IMR-90 (cell line): ENCODE measurements around the gene MOB1B. TPM values are rescaled to one million over a fixed set of nuclear protein-coding genes. Genes with fewer than 3 reads are reported as not detected.

Experiments used
- ATAC-seq: fragments of 200-7000 bp; cut with Tn5 transposase; 2 replicates; pipeline ENCODE4 v1.9.1; 2020; ENCODE audit warnings: low read depth, mild to moderate bottlenecking, moderate library complexity
- BruUV-seq: library from RNA; stranded (reverse); fragments of 400-500 nt; replicated peaks from 2 replicates; lab custom pipeline; 2021; lab: Mats Ljungman, UMichigan
- CTCF ChIA-PET: fragments of 300-600 bp; formaldehyde crosslinking; extraction: SDS; loops from one replicate; lab custom pipeline; 2021; ENCODE audit warnings: antibody characterized with exemption; lab: Yijun Ruan, JAX
- POLR2A ChIA-PET: fragments of 300-600 bp; sonication (Branson Sonifier 250); formaldehyde crosslinking; loops from one replicate; lab custom pipeline; 2022; ENCODE audit warnings: antibody characterized with exemption; ENCODE audit not compliant: unreplicated experiment; lab: Charles Lee
- DNase-seq: peaks from one replicate; pipeline ENCODE4 v3.0.0; 2013
- H2AFZ ChIP-seq: replicated peaks from 2 replicates; pipeline ENCODE3; 2013; ENCODE audit warnings: low read length, mild to moderate bottlenecking; ENCODE audit not compliant: poor library complexity
- H2AK5ac ChIP-seq: 2 replicates; pipeline ENCODE4 v1.6.1; 2013; ENCODE audit warnings: low read depth, low read length, inconsistent platforms
- H2AK9ac ChIP-seq: replicated peaks from 2 replicates; pipeline ENCODE3; 2013; ENCODE audit warnings: mild to moderate bottlenecking, low read depth, low read length, moderate library complexity; ENCODE audit not compliant: poor library complexity
- H2BK120ac ChIP-seq: 2 replicates; pipeline ENCODE4 v1.6.1; 2013; ENCODE audit warnings: low read depth, low read length, inconsistent platforms
- H2BK15ac ChIP-seq: 3 replicates; pipeline ENCODE4 v1.6.1; 2013; ENCODE audit warnings: low read depth, low read length, inconsistent platforms
- H2BK20ac ChIP-seq: 2 replicates; pipeline ENCODE4 v1.6.1; 2013; ENCODE audit warnings: low read depth, mild to moderate bottlenecking, inconsistent platforms, low read length, moderate library complexity
- H2BK5ac ChIP-seq: 2 replicates; pipeline ENCODE4 v1.6.1; 2013; ENCODE audit warnings: mild to moderate bottlenecking, low read depth, low read length, inconsistent platforms; ENCODE audit not compliant: poor library complexity, severe bottlenecking
- H3K14ac ChIP-seq: replicated peaks from 2 replicates; pipeline ENCODE4 v1.6.1; 2013; ENCODE audit warnings: low read depth, low read length, inconsistent platforms
- H3K18ac ChIP-seq: 2 replicates; pipeline ENCODE4 v1.6.1; 2013; ENCODE audit warnings: low read depth, low read length, control low read depth
- H3K23ac ChIP-seq: 2 replicates; pipeline ENCODE4 v1.6.1; 2013; ENCODE audit warnings: low read depth, low read length, inconsistent platforms
- H3K27ac ChIP-seq: 2 replicates; pipeline ENCODE4 v1.5.1; 2013; ENCODE audit warnings: mild to moderate bottlenecking, control low read depth, low read length; ENCODE audit not compliant: insufficient read depth
- H3K27me3 ChIP-seq: 2 replicates; pipeline ENCODE4 v1.6.1; 2013; ENCODE audit warnings: low read length; ENCODE audit not compliant: control insufficient read depth, insufficient read depth
- H3K36me3 ChIP-seq: 2 replicates; pipeline ENCODE4 v1.6.1; 2013; ENCODE audit warnings: low read length, mixed read lengths; ENCODE audit not compliant: control insufficient read depth, insufficient read depth
- H3K4ac ChIP-seq: 2 replicates; pipeline ENCODE4 v1.6.1; 2013; ENCODE audit warnings: low read depth, low read length, inconsistent platforms
- H3K4me1 ChIP-seq: 2 replicates; pipeline ENCODE4 v1.6.1; 2013; ENCODE audit warnings: low read length, mixed read lengths; ENCODE audit not compliant: control insufficient read depth, insufficient read depth
- H3K4me2 ChIP-seq: 2 replicates; pipeline ENCODE4 v1.6.1; 2013; ENCODE audit warnings: low read depth, mild to moderate bottlenecking, control low read depth, low read length, moderate library complexity
- H3K4me3 ChIP-seq: 2 replicates; pipeline ENCODE4 v1.5.1; 2013; ENCODE audit warnings: low read depth, mild to moderate bottlenecking, control low read depth, low read length, moderate library complexity; ENCODE audit not compliant: insufficient read depth
- H3K56ac ChIP-seq: 2 replicates; pipeline ENCODE4 v1.6.1; 2013; ENCODE audit warnings: low read length, inconsistent platforms; ENCODE audit not compliant: insufficient read depth; ENCODE audit errors: extremely low read depth
- H3K79me1 ChIP-seq, 2 experiments: 2 replicates each; pipeline ENCODE4 v1.6.1; 2013; ENCODE audit warnings: low read length in 2 of 2, inconsistent platforms in 1 of 2, low read depth in 1 of 2
- H3K9ac ChIP-seq: 2 replicates; pipeline ENCODE4 v1.6.1; 2013; ENCODE audit warnings: low read depth, low read length, control low read depth
- H3K9me1 ChIP-seq: 2 replicates; pipeline ENCODE4 v1.6.1; 2013; ENCODE audit warnings: low read length, inconsistent platforms; ENCODE audit not compliant: insufficient read depth
- H3K9me3 ChIP-seq: 2 replicates; pipeline ENCODE4 v1.6.1; 2013; ENCODE audit warnings: low read length; ENCODE audit not compliant: control insufficient read depth, insufficient read depth
- H4K20me1 ChIP-seq: 2 replicates; pipeline ENCODE4 v1.6.1; 2013; ENCODE audit warnings: low read length, inconsistent platforms; ENCODE audit not compliant: insufficient read depth
- H4K5ac ChIP-seq: 2 replicates; pipeline ENCODE4 v1.6.1; 2013; ENCODE audit warnings: mild to moderate bottlenecking, low read depth, low read length, control low read depth
- H4K8ac ChIP-seq, 2 experiments: 2 replicates each; pipeline ENCODE4 v1.6.1; 2013; ENCODE audit warnings: low read depth in 2 of 2, low read length in 2 of 2, control low read depth in 1 of 2, inconsistent platforms in 1 of 2
- H4K91ac ChIP-seq: 2 replicates; pipeline ENCODE4 v1.6.1; 2013; ENCODE audit warnings: low read depth, low read length, inconsistent platforms; ENCODE audit not compliant: insufficient read depth
- BHLHE40 ChIP-seq: fragments of 150-350 bp; IDR thresholded peaks from 2 replicates; pipeline ENCODE4 v1.6.1; 2016; ENCODE audit warnings: mild to moderate bottlenecking, low read depth, low read length
- CEBPB ChIP-seq: IDR thresholded peaks from 2 replicates; pipeline ENCODE4 v1.6.1; 2012; ENCODE audit warnings: low read depth, low read length, improper control_type of control experiment
- CHD1 ChIP-seq: IDR thresholded peaks from 2 replicates; pipeline ENCODE4 v1.6.1; 2012; ENCODE audit warnings: low read depth, low read length, improper control_type of control experiment
- CTCF ChIP-seq: conservative IDR thresholded peaks from 2 replicates; pipeline ENCODE4 v1.5.1; 2012; ENCODE audit warnings: mild to moderate bottlenecking, low read depth, low read length, improper control_type of control experiment
- ELK1 ChIP-seq: fragments of 150-350 bp; IDR thresholded peaks from 2 replicates; pipeline ENCODE4 v1.6.1; 2016; ENCODE audit warnings: low read depth, mild to moderate bottlenecking, low read length, moderate library complexity, borderline replicate concordance
- FOS ChIP-seq: fragments of 150-350 bp; IDR thresholded peaks from 2 replicates; pipeline ENCODE4 v1.6.1; 2016; ENCODE audit warnings: low read depth, low read length
- MAZ ChIP-seq: IDR thresholded peaks from 2 replicates; pipeline ENCODE4 v1.6.1; 2012; ENCODE audit warnings: low read depth, mild to moderate bottlenecking, low read length, improper control_type of control experiment, moderate library complexity, borderline replicate concordance
- MXI1 ChIP-seq: IDR thresholded peaks from 2 replicates; pipeline ENCODE4 v1.6.1; 2012; ENCODE audit warnings: low read depth, mild to moderate bottlenecking, low read length, moderate library complexity, borderline replicate concordance
- NFE2L2 ChIP-seq: fragments of 150-350 bp; IDR thresholded peaks from 2 replicates; pipeline ENCODE4 v1.6.1; 2016; ENCODE audit warnings: low read depth, mild to moderate bottlenecking, low read length
- POLR2A ChIP-seq: IDR thresholded peaks from 2 replicates; pipeline ENCODE4 v1.6.1; 2012; ENCODE audit warnings: mild to moderate bottlenecking, low read depth, low read length
- RAD21 ChIP-seq: IDR thresholded peaks from 2 replicates; pipeline ENCODE4 v1.6.1; 2012; ENCODE audit warnings: low read length, improper control_type of control experiment
- RCOR1 ChIP-seq: IDR thresholded peaks from 2 replicates; pipeline ENCODE4 v1.6.1; 2012; ENCODE audit warnings: mild to moderate bottlenecking, low read length, improper control_type of control experiment; ENCODE audit not compliant: insufficient replicate concordance
- RFX5 ChIP-seq: IDR thresholded peaks from 2 replicates; pipeline ENCODE4 v1.8.0; 2012; ENCODE audit warnings: low read depth, mild to moderate bottlenecking, low read length, moderate library complexity
- SMC3 ChIP-seq: fragments of 150-350 bp; IDR thresholded peaks from 2 replicates; pipeline ENCODE4 v1.6.1; 2016; ENCODE audit warnings: low read depth, mild to moderate bottlenecking, antibody characterized with exemption, low read length, moderate library complexity
- WGBS, 2 experiments: methylation state at CpG; one replicate each; pipeline versions ENCODE4 v1.1.5 to v1.1.7; 2013; ENCODE audit warnings: missing lambda C conversion rate in 2 of 2; ENCODE audit not compliant: insufficient read length in 1 of 2; ENCODE audit errors: extremely low coverage in 2 of 2; 5-methylcytosine and 5-hydroxymethylcytosine counted together
- dilution Hi-C: fragments of 300-500 bp; cut with HindIII; formaldehyde crosslinking; loops from one replicate; pipeline ENCODE4 v1.14.3; 2018; ENCODE audit warnings: low sequenced_read_pairs; ENCODE audit not compliant: unreplicated experiment
- in situ Hi-C: fragments of 300-500 bp; cut with MboI; formaldehyde crosslinking; loops from 3 replicates; pipeline ENCODE4 v1.14.3; 2019; ENCODE audit warnings: low sequenced_read_pairs, inconsistent platforms, mixed read lengths
- intact Hi-C: fragments of 100-400 bp; cut with micrococcal nuclease; formaldehyde crosslinking; loops from 2 replicates; pipeline ENCODE4 v1.10.0; 2022
- polyA plus RNA-seq, 3 experiments: library from polyadenylated mRNA; depleted of rRNA; stranded (reverse); fragments of >200 nt; gene quantifications; 2 replicates each; pipeline ENCODE4 v1.2.3, GENCODE V29; 2012; ENCODE audit warnings: low replicate concordance in 1 of 3
- total RNA-seq: library from RNA; depleted of rRNA; stranded (reverse); fragments of >200 nt; gene quantifications from 2 replicates; pipeline ENCODE4 v1.2.3, GENCODE V29; 2012
- TF ChIP-seq, protein P1 (sequence below): fragments of 150-350 bp; IDR thresholded peaks from 2 replicates; pipeline ENCODE4 v1.6.1; 2017; ENCODE audit warnings: mild to moderate bottlenecking, antibody characterized with exemption, low read length, low read depth

Gene MOB1B
- total and polyA plus RNA-seq, 2 of the 4 experiments (the other 2 are of a cell fraction), result 5.7 to 6.8 TPM

- Histone ChIP-seq H3K27me3 (no peaks in the 10 kb centered on the region), H3K9me3 (no peaks in the 10 kb centered on the region), H4K5ac (no peak overlapping the region), H3K79me1 (peaks cover 19 to 64% of the 10 kb centered on the region in 2 experiments), H4K8ac (0 out of 4 replicates have a peak overlapping the region, but pooled peaks of 1 of the 2 experiments have one; percentile 22), H3K36me3 (no peaks in the 10 kb centered on the region), H2BK20ac (no peak overlapping the region), H2BK5ac (peak overlapping the region; percentile 68), H4K20me1 (peaks cover 33% of the 10 kb centered on the region), H3K14ac (no peak overlapping the region), H3K4me1 (peaks cover 24% of the 10 kb centered on the region), H2AK5ac (peak overlapping the region; percentile 36; the same call in 1 of the 2 replicates), H3K9me1 (peaks cover 20% of the 10 kb centered on the region), H3K4me3 (no peak overlapping the region), H3K27ac (no peak overlapping the region), H4K91ac (peak overlapping the region; percentile 35; the same call in 1 of the 2 replicates), H2AK9ac (peak overlapping the region; percentile 1), H2BK15ac (0 out of 3 replicates have a peak overlapping the region, but pooled peaks have one; percentile 6), H2BK120ac (peak overlapping the region; percentile 1; the same call in 1 of the 2 replicates), H3K56ac (no peak overlapping the region), H3K18ac (no peak overlapping the region), H3K9ac (no peak overlapping the region), H3K4ac (peak overlapping the region; percentile 4), H2AFZ (no peak overlapping the region), H3K23ac (0 out of 2 replicates have a peak overlapping the region, but pooled peaks have one; percentile 1), H3K4me2 (no peak overlapping the region)
- ChIA-PET POLR2A (no interaction called here), CTCF (no interaction called here)
- in situ Hi-C loops, result no loop called here
- dilution Hi-C loops, result no loop called here
- intact Hi-C loops, result no loop called here
- BruUV-seq, result no TSS peak
- DNase-seq, result no peak
- ATAC-seq, result no peak
- 77% methylated on average over 3 of the region's 8 CpGs; no CpG with 5 or more reads in 1 of the 2 experiments for WGBS, 2 experiments
- TF ChIP-seq, protein P1, sequence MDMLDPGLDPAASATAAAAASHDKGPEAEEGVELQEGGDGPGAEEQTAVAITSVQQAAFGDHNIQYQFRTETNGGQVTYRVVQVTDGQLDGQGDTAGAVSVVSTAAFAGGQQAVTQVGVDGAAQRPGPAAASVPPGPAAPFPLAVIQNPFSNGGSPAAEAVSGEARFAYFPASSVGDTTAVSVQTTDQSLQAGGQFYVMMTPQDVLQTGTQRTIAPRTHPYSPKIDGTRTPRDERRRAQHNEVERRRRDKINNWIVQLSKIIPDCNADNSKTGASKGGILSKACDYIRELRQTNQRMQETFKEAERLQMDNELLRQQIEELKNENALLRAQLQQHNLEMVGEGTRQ, result no peak
- no peak for TF ChIP-seq RAD21
- no peak for TF ChIP-seq RCOR1
- TF ChIP-seq CTCF, result no peak
- TF ChIP-seq CEBPB, result no peak
- TF ChIP-seq BHLHE40, result no peak
- no peak for TF ChIP-seq CHD1
- TF ChIP-seq RFX5, result no peak
- TF ChIP-seq ELK1, result no peak
- no peak for TF ChIP-seq FOS
- TF ChIP-seq POLR2A, result no peak
- no peak for TF ChIP-seq NFE2L2
- TF ChIP-seq MAZ, result no peak
- no peak for TF ChIP-seq MXI1
- TF ChIP-seq SMC3, result no peak
Measured at GRCh38 chr4:70927502-70928137, 25.5 kb downstream of the MOB1B start.
